Esophagus muscularis mucosa (tissue), 4 donors: ENCODE results near the gene NCR2. TPM values are rescaled to one million over a fixed set of nuclear protein-coding genes. Genes with fewer than 3 reads are reported as not detected.
A peak's percentile ranks its signal among the peaks of the same experiment; 100 is the strongest.

Source experiments
- DNase-seq: peaks from one replicate; pipeline ENCODE4 v3.0.0-alpha.2; 2017; ENCODE audit errors: extremely low spot score
- H3K27ac ChIP-seq, 4 donors: fragments of 200-600 bp; sonication (generic); replicated peaks in 1 of 4; 1 replicate in 3 of 4; 2 replicates in 1 of 4; pipeline ENCODE4 v1.5.1; 2016 to 2019; ENCODE audit warnings: mild to moderate bottlenecking in 1 of 4
- H3K27me3 ChIP-seq, 4 donors: fragments of 200-600 bp; sonication (generic); one replicate each; pipeline versions ENCODE4 v1.5.1 to v1.6.0; 2016 to 2019
- H3K36me3 ChIP-seq, 4 donors: fragments of 200-600 bp; sonication (generic); one replicate each; pipeline ENCODE4 v1.5.1; 2016 to 2019
- H3K4me1 ChIP-seq, 4 donors: fragments of 200-600 bp; sonication (generic); one replicate each; pipeline ENCODE4 v1.5.1; 2016 to 2019
- H3K4me3 ChIP-seq, 4 donors: fragments of 200-600 bp; sonication (generic); 1 replicate in 2 of 4; 2 replicates in 2 of 4; pipeline ENCODE4 v1.5.1; 2016 to 2019; ENCODE audit warnings: mild to moderate bottlenecking in 4 of 4, moderate library complexity in 1 of 4
- H3K9me3 ChIP-seq, 4 donors: fragments of 200-600 bp; sonication (generic); 1 replicate in 3 of 4; 2 replicates in 1 of 4; pipeline ENCODE4 v1.5.1; 2016 to 2019
- EP300 ChIP-seq: sonication (generic); formaldehyde crosslinking; IDR thresholded peaks from one replicate; pipeline ENCODE4 v1.6.1; 2017; ENCODE audit warnings: antibody characterized with exemption
- POLR2A ChIP-seq: fragments of 450-650 bp; IDR thresholded peaks from one replicate; pipeline ENCODE4 v1.6.1; 2017; ENCODE audit warnings: antibody characterized with exemption, moderate library complexity, mild to moderate bottlenecking, low read depth
- POLR2AphosphoS5 ChIP-seq, 2 donors: sonication (generic); formaldehyde crosslinking; IDR thresholded peaks; one replicate each; pipeline ENCODE4 v1.6.1; 2017; ENCODE audit warnings: antibody characterized with exemption in 2 of 2
- WGBS: methylation state at CpG from one replicate; pipeline ENCODE4 v1.1.5; 2018; 5-methylcytosine and 5-hydroxymethylcytosine counted together
- intact Hi-C: fragments of 100-400 bp; cut with DNase I; formaldehyde crosslinking; loops from one replicate; pipeline ENCODE4 v1.15.1; 2023
- total RNA-seq, 4 donors: library from RNA; depleted of rRNA; stranded (reverse); fragments of >200 nt; gene quantifications; one replicate each; pipeline versions ENCODE4 v1.1.0 to v1.2.1, GENCODE V29; 2016
- TF ChIP-seq, protein P1 (sequence below), 3 experiments: fragments of 200-600 bp in 2 of 3; fragments of 450-650 bp in 1 of 3; sonication (generic) in 2 of 3; IDR thresholded peaks; one replicate each; pipeline ENCODE4 v1.5.1; 2017 to 2019; ENCODE audit warnings: antibody characterized with exemption in 3 of 3, mild to moderate bottlenecking in 2 of 3, moderate library complexity in 1 of 3

Gene NCR2
- total RNA-seq, 4 donors from 2014 or later, result not detected

DNA sequence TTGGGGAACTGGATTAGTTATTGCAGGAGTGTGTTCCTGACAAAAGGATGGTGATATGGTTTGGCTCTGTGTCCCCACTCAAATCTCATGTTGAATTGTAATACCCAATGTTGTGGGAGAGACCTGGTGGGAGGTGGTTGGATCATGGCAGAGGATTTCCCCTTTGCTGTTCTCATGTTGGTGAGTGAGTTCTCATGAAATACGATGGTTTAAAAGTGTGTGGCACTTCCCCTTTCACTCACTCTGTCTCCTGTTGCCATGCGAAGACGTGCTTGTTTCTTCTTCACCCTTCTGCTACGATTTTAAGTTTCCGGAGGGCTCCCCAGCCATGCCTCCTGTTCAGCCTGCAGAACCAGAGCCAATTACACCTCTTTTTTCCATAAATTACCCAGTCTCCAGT lies 32.8 kb upstream of the NCR2 start:
- H3K27me3 ChIP-seq, result peaks cover 0 to 7% (median 0%) of the 10 kb centered on the region in 4 donors
- peaks cover 0 to 3% (median 0%) of the 10 kb centered on the region in 4 donors for H3K9me3 ChIP-seq
- no peak for DNase-seq
- no peaks in the 10 kb centered on the region for H3K4me1 ChIP-seq
- TF ChIP-seq POLR2A (no peak), POLR2AphosphoS5 (IDR thresholded peaks at IDR 0.05) (no peak), EP300 (no peak)
- TF ChIP-seq, protein P1, sequence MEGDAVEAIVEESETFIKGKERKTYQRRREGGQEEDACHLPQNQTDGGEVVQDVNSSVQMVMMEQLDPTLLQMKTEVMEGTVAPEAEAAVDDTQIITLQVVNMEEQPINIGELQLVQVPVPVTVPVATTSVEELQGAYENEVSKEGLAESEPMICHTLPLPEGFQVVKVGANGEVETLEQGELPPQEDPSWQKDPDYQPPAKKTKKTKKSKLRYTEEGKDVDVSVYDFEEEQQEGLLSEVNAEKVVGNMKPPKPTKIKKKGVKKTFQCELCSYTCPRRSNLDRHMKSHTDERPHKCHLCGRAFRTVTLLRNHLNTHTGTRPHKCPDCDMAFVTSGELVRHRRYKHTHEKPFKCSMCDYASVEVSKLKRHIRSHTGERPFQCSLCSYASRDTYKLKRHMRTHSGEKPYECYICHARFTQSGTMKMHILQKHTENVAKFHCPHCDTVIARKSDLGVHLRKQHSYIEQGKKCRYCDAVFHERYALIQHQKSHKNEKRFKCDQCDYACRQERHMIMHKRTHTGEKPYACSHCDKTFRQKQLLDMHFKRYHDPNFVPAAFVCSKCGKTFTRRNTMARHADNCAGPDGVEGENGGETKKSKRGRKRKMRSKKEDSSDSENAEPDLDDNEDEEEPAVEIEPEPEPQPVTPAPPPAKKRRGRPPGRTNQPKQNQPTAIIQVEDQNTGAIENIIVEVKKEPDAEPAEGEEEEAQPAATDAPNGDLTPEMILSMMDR (IDR thresholded peaks at IDR 0.05), result no peak
- H3K36me3 ChIP-seq, result no peaks in the 10 kb centered on the region
- intact Hi-C loops, result no loop called here
- 78% methylated on average over 5 of the region's 5 CpGs for WGBS
- H3K27ac ChIP-seq, result no peak overlapping the region
- no peak overlapping the region for H3K4me3 ChIP-seq

DNA sequence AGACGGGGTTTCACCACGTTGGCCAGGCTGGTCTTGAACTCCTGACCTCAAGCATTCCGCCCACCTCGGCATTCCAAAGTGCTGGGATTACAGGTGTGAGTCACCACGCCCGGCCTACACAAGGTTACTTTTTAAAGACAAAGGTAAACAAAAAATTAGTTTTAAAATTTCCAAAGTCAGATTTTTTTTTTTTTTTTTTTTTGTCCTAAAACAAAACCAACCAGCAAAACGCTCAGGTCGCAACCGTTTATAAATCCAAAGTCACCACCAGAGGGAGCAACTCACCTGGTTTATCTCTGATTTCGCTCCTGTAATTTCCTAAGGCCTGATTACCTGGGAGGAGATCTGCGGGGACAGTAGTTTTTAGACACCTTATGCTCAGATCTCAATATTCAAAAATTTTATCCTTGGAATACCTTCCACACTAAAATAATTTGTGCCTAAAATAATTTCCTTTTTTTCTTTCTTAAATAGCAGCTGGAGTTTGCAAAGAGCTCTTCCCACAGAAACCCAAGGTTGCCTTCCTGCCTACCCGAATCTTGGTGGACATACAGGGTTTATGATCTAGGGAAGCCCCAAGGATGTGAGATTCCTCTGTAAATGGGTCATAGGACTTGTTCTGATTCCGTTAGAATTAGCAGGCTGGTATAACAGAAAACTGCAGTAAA lies 29.1 kb upstream of the NCR2 start:
- intact Hi-C loops, result no loop called here
- H3K27ac ChIP-seq, result no peak overlapping the region
- no peaks in the 10 kb centered on the region for H3K36me3 ChIP-seq
- no peak overlapping the region for H3K4me3 ChIP-seq
- peaks cover 0 to 34% (median 0%) of the 10 kb centered on the region in 4 donors for H3K27me3 ChIP-seq
- TF ChIP-seq POLR2AphosphoS5 (IDR thresholded peaks at IDR 0.05) (no peak), POLR2A (no peak), EP300 (no peak)
- TF ChIP-seq, protein P1 (IDR thresholded peaks at IDR 0.05), result peak; percentile 47 to 61 (median 51)
- WGBS, result 36% methylated on average over 13 of the region's 13 CpGs
- H3K9me3 ChIP-seq, result peaks cover 0 to 3% (median 0%) of the 10 kb centered on the region in 4 donors
- H3K4me1 ChIP-seq, result no peaks in the 10 kb centered on the region
- DNase-seq, result no peak

DNA sequence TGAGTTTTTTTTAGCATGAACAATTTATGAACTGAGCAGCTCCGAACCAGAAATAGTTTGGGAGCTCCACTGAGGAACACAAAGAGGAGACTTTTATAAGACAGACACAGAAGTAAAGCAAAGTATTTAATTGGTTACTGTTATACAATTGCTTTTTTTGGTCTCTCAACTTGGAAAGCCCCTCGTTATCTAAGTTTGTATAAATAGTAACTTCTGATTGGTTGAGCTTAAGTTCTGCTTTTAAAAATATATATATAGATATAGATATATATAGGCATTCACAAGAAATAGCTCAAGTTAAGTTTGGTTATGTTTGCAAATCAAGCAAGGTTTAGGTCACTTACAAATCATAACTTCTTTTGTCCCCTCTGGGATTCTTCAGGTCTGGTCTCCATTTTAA lies 20.2 kb upstream of the NCR2 start:
- peaks cover 0 to 59% (median 10%) of the 10 kb centered on the region in 4 donors for H3K27me3 ChIP-seq
- no peak overlapping the region for H3K4me3 ChIP-seq
- WGBS, result 67% methylated on average over 2 of the region's 2 CpGs
- no peak overlapping the region for H3K27ac ChIP-seq
- no peaks in the 10 kb centered on the region for H3K9me3 ChIP-seq
- H3K36me3 ChIP-seq, result no peaks in the 10 kb centered on the region
- TF ChIP-seq POLR2AphosphoS5 (IDR thresholded peaks at IDR 0.05) (no peak), POLR2A (no peak), EP300 (no peak)
- TF ChIP-seq, protein P1 (IDR thresholded peaks at IDR 0.05), result no peak
- peaks cover 5 to 10% (median 9%) of the 10 kb centered on the region in 4 donors for H3K4me1 ChIP-seq
- intact Hi-C loops, result no loop called here
- DNase-seq, result no peak

DNA sequence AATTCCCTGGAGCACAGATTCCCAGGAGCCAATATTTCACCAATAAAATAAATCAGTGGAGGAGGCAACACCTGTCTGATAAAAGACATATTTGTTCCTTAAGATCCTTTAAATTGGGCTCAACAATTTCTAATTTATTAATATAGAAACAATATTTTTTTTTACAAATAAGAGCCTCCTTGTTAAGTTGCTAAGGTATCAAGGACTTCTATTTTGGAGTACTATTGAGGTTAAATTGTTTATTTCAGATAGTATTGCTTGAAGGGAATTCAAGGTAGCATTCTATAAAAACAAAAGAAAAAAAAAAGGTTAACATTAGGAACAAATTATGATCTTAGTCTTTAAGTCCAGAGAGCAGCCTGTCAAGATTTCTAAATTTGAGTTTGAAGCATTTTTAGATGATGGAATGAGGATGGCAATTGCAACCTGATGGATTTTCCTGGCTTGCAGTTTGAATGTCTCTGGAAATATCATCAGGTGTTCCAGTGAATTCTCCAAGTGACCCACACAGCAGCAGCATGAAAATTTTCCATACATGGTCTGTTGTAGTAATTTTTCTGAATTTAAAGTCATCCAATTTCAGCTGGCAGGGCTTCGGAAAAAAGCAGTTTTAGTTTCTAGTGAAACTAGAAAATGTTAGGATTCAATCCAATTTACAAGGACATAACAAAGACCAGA lies 19.3 kb upstream of the NCR2 start:
- Histone ChIP-seq H3K9me3 (no peaks in the 10 kb centered on the region), H3K36me3 (no peaks in the 10 kb centered on the region), H3K4me3 (no peak overlapping the region), H3K27ac (no peak overlapping the region), H3K27me3 (peaks cover 0 to 56% (median 10%) of the 10 kb centered on the region in 4 donors), H3K4me1 (peaks cover 5 to 10% (median 9%) of the 10 kb centered on the region in 4 donors)
- intact Hi-C loops, result no loop called here
- WGBS, result 89% methylated on average over 1 of the region's 1 CpG
- TF ChIP-seq EP300, result no peak
- TF ChIP-seq POLR2AphosphoS5 (IDR thresholded peaks at IDR 0.05), result no peak
- TF ChIP-seq, protein P1 (IDR thresholded peaks at IDR 0.05), result no peak
- TF ChIP-seq POLR2A, result no peak
- DNase-seq, result no peak
